WTC11 (cell line): ENCODE results near the gene UPK3A.
"Not testable (repeated sequence)": the region's sequence is repeated elsewhere in the genome, so short reads cannot be mapped to it uniquely, and the experiment has no call there.

Experiments
- ATF3 ChIP-seq: sonication (generic); formaldehyde crosslinking; conservative IDR thresholded peaks from 2 replicates; pipeline ENCODE4 v1.8.1; 2022; ENCODE audit warnings: mild to moderate bottlenecking, missing genetic modification reagents
- CTCF ChIP-seq: fragments of 200-600 bp; IDR thresholded peaks from 2 replicates; pipeline ENCODE4 v1.8.0; 2022; ENCODE audit warnings: antibody characterized with exemption
- MAX ChIP-seq: sonication (generic); formaldehyde crosslinking; IDR thresholded peaks from 2 replicates; pipeline ENCODE4 v1.8.0; 2022; ENCODE audit warnings: mild to moderate bottlenecking, missing genetic modification reagents
- NR1H2 ChIP-seq: sonication (generic); formaldehyde crosslinking; IDR thresholded peaks from 2 replicates; pipeline ENCODE4 v1.9.0; 2021; ENCODE audit warnings: mild to moderate bottlenecking, moderate library complexity, missing genetic modification reagents
- NR3C1 ChIP-seq: sonication (generic); formaldehyde crosslinking; conservative IDR thresholded peaks from 2 replicates; pipeline ENCODE4 v1.8.1; 2023; ENCODE audit warnings: low read depth, mild to moderate bottlenecking, missing genetic modification reagents
- RELA ChIP-seq: sonication (generic); formaldehyde crosslinking; IDR thresholded peaks from 2 replicates; pipeline ENCODE4 v1.8.1; 2022; ENCODE audit warnings: missing genetic modification reagents, mild to moderate bottlenecking, borderline replicate concordance
- SMAD3 ChIP-seq: sonication (generic); formaldehyde crosslinking; IDR thresholded peaks from 2 replicates; pipeline ENCODE4 v1.8.0; 2022; ENCODE audit warnings: missing genetic modification reagents, mild to moderate bottlenecking, borderline replicate concordance
- SP1 ChIP-seq: sonication (generic); formaldehyde crosslinking; conservative IDR thresholded peaks from 2 replicates; pipeline ENCODE4 v1.8.1; 2022; ENCODE audit warnings: missing genetic modification reagents
- ZNF219 ChIP-seq: sonication (generic); formaldehyde crosslinking; IDR thresholded peaks from 2 replicates; pipeline ENCODE4 v1.8.0; 2023; ENCODE audit warnings: missing genetic modification reagents, mild to moderate bottlenecking, borderline replicate concordance
- ZNF317 ChIP-seq: sonication (generic); formaldehyde crosslinking; IDR thresholded peaks from 2 replicates; pipeline ENCODE4 v1.8.1; 2023; ENCODE audit warnings: low read depth, mild to moderate bottlenecking, moderate library complexity, missing genetic modification reagents, borderline replicate concordance
- ZSCAN18 ChIP-seq: fragments of 250-450 bp; sonication (Bioruptor Pico); IDR thresholded peaks from 2 replicates; pipeline ENCODE4 v2.1.2; 2022; ENCODE audit warnings: mild to moderate bottlenecking, moderate library complexity
- TF ChIP-seq, protein P1 (sequence below): sonication (generic); formaldehyde crosslinking; conservative IDR thresholded peaks from 2 replicates; pipeline ENCODE4 v1.8.1; 2023; ENCODE audit warnings: mild to moderate bottlenecking, low read depth, missing genetic modification reagents, moderate library complexity
- TF ChIP-seq, protein P2 (sequence below): sonication (generic); formaldehyde crosslinking; IDR thresholded peaks from 2 replicates; pipeline ENCODE4 v1.8.0; 2022; ENCODE audit warnings: mild to moderate bottlenecking, missing genetic modification reagents

GRCh38 chr22:45295004-45295403, 10.3 kb downstream of the UPK3A start:
- TF ChIP-seq CTCF; SMAD3; NR3C1 (CRISPR knock-in tag); ZNF219 (CRISPR knock-in tag); MAX (CRISPR knock-in tag); SP1 (CRISPR knock-in tag); RELA (CRISPR knock-in tag); NR1H2; ATF3; ZNF317 (CRISPR knock-in tag); ZSCAN18 (CRISPR knock-in tag): not testable (repeated sequence)
- TF ChIP-seq, protein P1, sequence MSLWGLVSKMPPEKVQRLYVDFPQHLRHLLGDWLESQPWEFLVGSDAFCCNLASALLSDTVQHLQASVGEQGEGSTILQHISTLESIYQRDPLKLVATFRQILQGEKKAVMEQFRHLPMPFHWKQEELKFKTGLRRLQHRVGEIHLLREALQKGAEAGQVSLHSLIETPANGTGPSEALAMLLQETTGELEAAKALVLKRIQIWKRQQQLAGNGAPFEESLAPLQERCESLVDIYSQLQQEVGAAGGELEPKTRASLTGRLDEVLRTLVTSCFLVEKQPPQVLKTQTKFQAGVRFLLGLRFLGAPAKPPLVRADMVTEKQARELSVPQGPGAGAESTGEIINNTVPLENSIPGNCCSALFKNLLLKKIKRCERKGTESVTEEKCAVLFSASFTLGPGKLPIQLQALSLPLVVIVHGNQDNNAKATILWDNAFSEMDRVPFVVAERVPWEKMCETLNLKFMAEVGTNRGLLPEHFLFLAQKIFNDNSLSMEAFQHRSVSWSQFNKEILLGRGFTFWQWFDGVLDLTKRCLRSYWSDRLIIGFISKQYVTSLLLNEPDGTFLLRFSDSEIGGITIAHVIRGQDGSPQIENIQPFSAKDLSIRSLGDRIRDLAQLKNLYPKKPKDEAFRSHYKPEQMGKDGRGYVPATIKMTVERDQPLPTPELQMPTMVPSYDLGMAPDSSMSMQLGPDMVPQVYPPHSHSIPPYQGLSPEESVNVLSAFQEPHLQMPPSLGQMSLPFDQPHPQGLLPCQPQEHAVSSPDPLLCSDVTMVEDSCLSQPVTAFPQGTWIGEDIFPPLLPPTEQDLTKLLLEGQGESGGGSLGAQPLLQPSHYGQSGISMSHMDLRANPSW (CRISPR knock-in tag) = not testable (repeated sequence)
- TF ChIP-seq, protein P2, sequence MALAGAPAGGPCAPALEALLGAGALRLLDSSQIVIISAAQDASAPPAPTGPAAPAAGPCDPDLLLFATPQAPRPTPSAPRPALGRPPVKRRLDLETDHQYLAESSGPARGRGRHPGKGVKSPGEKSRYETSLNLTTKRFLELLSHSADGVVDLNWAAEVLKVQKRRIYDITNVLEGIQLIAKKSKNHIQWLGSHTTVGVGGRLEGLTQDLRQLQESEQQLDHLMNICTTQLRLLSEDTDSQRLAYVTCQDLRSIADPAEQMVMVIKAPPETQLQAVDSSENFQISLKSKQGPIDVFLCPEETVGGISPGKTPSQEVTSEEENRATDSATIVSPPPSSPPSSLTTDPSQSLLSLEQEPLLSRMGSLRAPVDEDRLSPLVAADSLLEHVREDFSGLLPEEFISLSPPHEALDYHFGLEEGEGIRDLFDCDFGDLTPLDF (CRISPR knock-in tag) = not testable (repeated sequence)
